AG09309 (cell line): ENCODE measurements around the gene PLA2G3.

Source experiments
- DNase-seq: peaks from one replicate; pipeline ENCODE4 v3.0.0-alpha.2; 2010; ENCODE audit warnings: low read depth
- H3K4me3 ChIP-seq: 2 replicates; pipeline ENCODE4 v1.5.1; 2011; ENCODE audit warnings: mild to moderate bottlenecking, low read depth, low read length, moderate library complexity; ENCODE audit not compliant: control insufficient read depth
- CTCF ChIP-seq: IDR thresholded peaks from 2 replicates; pipeline ENCODE4 v1.5.1; 2011; ENCODE audit warnings: mild to moderate bottlenecking, low read depth, low read length, inconsistent platforms; ENCODE audit not compliant: insufficient read depth, control insufficient read depth; ENCODE audit errors: missing control alignments

The PLA2G3 gene

GRCh38 chr22:31150615-31151014, 10.3 kb upstream of the PLA2G3 start:
- no peak overlapping the region for H3K4me3 ChIP-seq
- no peak for DNase-seq
- peak; percentile 45 for TF ChIP-seq CTCF

- peak; percentile 37 for DNase-seq
- no peak overlapping the region for H3K4me3 ChIP-seq
- peak; percentile 98 for TF ChIP-seq CTCF
Measured at GRCh38 chr22:31148953-31149627, 8.8 kb upstream of the PLA2G3 start.

- no peak for TF ChIP-seq CTCF
- H3K4me3 ChIP-seq: no peak overlapping the region
- no peak for DNase-seq
Measured at GRCh38 chr22:31148488-31148887, 8.2 kb upstream of the PLA2G3 start.

GRCh38 chr22:31144223-31144622, 3.9 kb upstream of the PLA2G3 start:
- no peak for DNase-seq
- no peak for TF ChIP-seq CTCF
- H3K4me3 ChIP-seq: no peak overlapping the region

GRCh38 chr22:31143537-31143936, 3.2 kb upstream of the PLA2G3 start:
- TF ChIP-seq CTCF: no peak
- no peak for DNase-seq
- no peak overlapping the region for H3K4me3 ChIP-seq

DNA sequence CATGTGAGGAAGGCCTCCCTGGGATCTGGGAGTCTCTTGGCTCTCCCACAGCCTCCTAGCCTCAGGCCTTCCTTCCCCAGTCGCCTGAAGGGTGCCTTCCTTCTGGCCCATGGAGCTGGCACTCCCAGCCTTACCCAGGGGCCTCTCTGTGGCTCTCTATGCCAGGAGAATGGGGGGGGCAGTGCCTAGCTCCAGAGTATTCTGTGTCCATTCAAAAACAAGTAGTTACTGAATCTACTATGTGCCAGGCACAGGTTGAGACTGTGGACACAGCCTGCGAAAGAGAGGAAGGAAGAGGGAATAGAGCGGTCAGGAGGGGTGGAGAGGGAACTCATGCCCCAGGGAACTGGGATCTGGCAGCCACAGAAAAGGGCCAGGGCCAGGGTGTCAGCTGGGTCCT, 2.7 kb upstream of the PLA2G3 start:
- no peak for TF ChIP-seq CTCF
- no peak for DNase-seq
- no peak overlapping the region for H3K4me3 ChIP-seq
